ENCODE data around the gene UBR4. TPM values are rescaled to one million over a fixed set of nuclear protein-coding genes. Genes with fewer than 3 reads are reported as not detected.

UBR4 gene
- total RNA-seq, 1 donor from 2014 or later = 223 TPM

- Mint-ChIP-seq H3K36me3 (ENCODE audit: low read depth, unreplicated experiment) (no peaks in the 10 kb centered on the region), H3K9me3 (ENCODE audit: unreplicated experiment) (no peaks in the 10 kb centered on the region), H3K27me3 (ENCODE audit: unreplicated experiment) (no peaks in the 10 kb centered on the region), H3K4me3 (ENCODE audit: unreplicated experiment) (no peak overlapping the region), H3K27ac (ENCODE audit: unreplicated experiment) (no peak overlapping the region), H3K4me1 (ENCODE audit: unreplicated experiment) (no peaks in the 10 kb centered on the region)
- no peak for TF ChIP-seq CTCF (IDR thresholded peaks at IDR 0.05; ENCODE audit: unreplicated experiment)
- DNase-seq (ENCODE audit: low spot score) = no peak
These were observed 182.0 kb downstream of the UBR4 start for GRCh38 chr1:19028110-19028509.

Other genes starting within 250 kb of the UBR4 start
- 50.5 TPM for gene EMC1, start 41.3 kb upstream of the UBR4 start, total RNA-seq (ENCODE audit: unreplicated experiment)
- 22.4 TPM for gene MRTO4, start 41.5 kb upstream of the UBR4 start, total RNA-seq (ENCODE audit: unreplicated experiment)
- gene AKR7A3, start 78.5 kb upstream of the UBR4 start, total RNA-seq (ENCODE audit: unreplicated experiment) = 1.1 TPM
- gene AKR7A2, start 101.9 kb upstream of the UBR4 start, total RNA-seq (ENCODE audit: unreplicated experiment) = 34.1 TPM
- 22.6 TPM for gene SLC66A1, start 102.1 kb upstream of the UBR4 start, total RNA-seq (ENCODE audit: unreplicated experiment)

Measured in endothelial cell (in vitro differentiated cells).